K562 (cell line): ENCODE results near the gene RDH5. TPM values are rescaled to one million over a fixed set of nuclear protein-coding genes. Genes with fewer than 3 reads are reported as not detected.

Experiments
- ERF ChIP-seq: fragments of 450-650 bp; formaldehyde crosslinking; IDR thresholded peaks from 2 replicates; pipeline ENCODE4 v1.4.0; 2020; ENCODE audit warnings: mild to moderate bottlenecking, mixed read lengths
- FOXM1 ChIP-seq, 2 experiments: fragments of 450-650 bp in 1 of 2; sonication (generic) in 1 of 2; formaldehyde crosslinking in 1 of 2; IDR thresholded peaks; 2 replicates each; pipeline versions ENCODE4 v1.6.1 to v1.9.0; 2017 to 2022; ENCODE audit warnings: low read depth in 2 of 2, mild to moderate bottlenecking in 2 of 2, missing genetic modification reagents in 1 of 2, moderate library complexity in 1 of 2
- GTF2E2 ChIP-seq: fragments of 200-800 bp; sonication (Bioruptor generic); IDR thresholded peaks from 2 replicates; pipeline ENCODE4 v1.6.1; 2016; ENCODE audit warnings: missing genetic modification characterization, missing compliant biosample characterization
- HINFP ChIP-seq: fragments of 450-650 bp; conservative IDR thresholded peaks from 2 replicates; pipeline ENCODE4 v1.6.1; 2016; ENCODE audit warnings: missing genetic modification characterization, low read depth, mild to moderate bottlenecking, control low read depth, missing compliant biosample characterization
- HMGXB4 ChIP-seq: sonication (generic); formaldehyde crosslinking; IDR thresholded peaks from 2 replicates; pipeline ENCODE4 v1.8.1; 2023; ENCODE audit warnings: mild to moderate bottlenecking, missing genetic modification reagents
- HNRNPK ChIP-seq: fragments of 200-400 bp; formaldehyde crosslinking; IDR thresholded peaks from one replicate; pipeline ENCODE4 v1.6.1; 2018; ENCODE audit warnings: mild to moderate bottlenecking, low read depth, low read length; ENCODE audit not compliant: poor library complexity, severe bottlenecking
- KLF6 ChIP-seq: fragments of 250-450 bp; sonication (Bioruptor Pico); IDR thresholded peaks from 2 replicates; pipeline ENCODE4 v1.4.0; 2020; ENCODE audit warnings: mild to moderate bottlenecking, moderate library complexity, borderline replicate concordance
- LARP7 ChIP-seq: fragments of 450-650 bp; IDR thresholded peaks from 2 replicates; pipeline ENCODE4 v1.6.1; 2016
- NR4A1 ChIP-seq, 2 experiments: fragments of 250-450 bp in 1 of 2; fragments of 450-650 bp in 1 of 2; sonication (Bioruptor Pico) in 1 of 2; IDR thresholded peaks; 2 replicates each; pipeline versions ENCODE4 v1.4.0 to v1.6.1; 2016 to 2020; ENCODE audit warnings: mild to moderate bottlenecking in 2 of 2, missing compliant biosample characterization in 1 of 2, missing genetic modification characterization in 1 of 2, moderate library complexity in 1 of 2
- POLR3G ChIP-seq: IDR thresholded peaks from 2 replicates; pipeline ENCODE4 v1.6.1; 2011; ENCODE audit not compliant: insufficient read length, insufficient replicate concordance; ENCODE audit errors: extremely low read depth
- PREB ChIP-seq: sonication (generic); formaldehyde crosslinking; IDR thresholded peaks from 2 replicates; pipeline ENCODE4 v1.8.1; 2023; ENCODE audit warnings: mild to moderate bottlenecking, missing genetic modification reagents
- PRPF4 ChIP-seq: fragments of 200-400 bp; formaldehyde crosslinking; IDR thresholded peaks from one replicate; pipeline ENCODE4 v1.6.1; 2017; ENCODE audit warnings: low read length, low read depth, mild to moderate bottlenecking; ENCODE audit not compliant: insufficient read depth, poor library complexity, severe bottlenecking
- RFX5 ChIP-seq: IDR thresholded peaks from 2 replicates; pipeline ENCODE4 v1.6.1; 2011; ENCODE audit warnings: low read depth, mild to moderate bottlenecking, improper control_type of control experiment, low read length
- RUNX1 ChIP-seq: sonication (generic); IDR thresholded peaks from 2 replicates; pipeline ENCODE4 v1.6.1; 2016; ENCODE audit warnings: antibody characterized with exemption, low read depth
- SNIP1 ChIP-seq: fragments of 450-650 bp; IDR thresholded peaks from 2 replicates; pipeline ENCODE4 v1.7.1; 2017; ENCODE audit warnings: low read depth, mild to moderate bottlenecking
- ZC3H11A ChIP-seq: IDR thresholded peaks from 2 replicates; pipeline ENCODE4 v1.6.1; 2012; ENCODE audit warnings: low read depth, low read length, improper control_type of control experiment
- ZNF3 ChIP-seq: fragments of 250-450 bp; sonication (Bioruptor Pico); IDR thresholded peaks from 2 replicates; pipeline ENCODE4 v1.5.0; 2021; ENCODE audit warnings: mild to moderate bottlenecking, moderate library complexity
- ZNF644 ChIP-seq: fragments of 200-800 bp; sonication (Bioruptor generic); IDR thresholded peaks from 2 replicates; pipeline ENCODE4 v1.6.1; 2016; ENCODE audit warnings: low read depth, missing genetic modification characterization, missing compliant biosample characterization
- ZSCAN29 ChIP-seq: fragments of 450-650 bp; IDR thresholded peaks from 2 replicates; pipeline ENCODE4 v1.6.1; 2017
- polyA plus RNA-seq, 8 experiments: library from polyadenylated mRNA; depleted of rRNA in 4 of 8; stranded (reverse) in 5 of 8; unstranded in 3 of 8; fragments of >200 nt; fragmentation: Nextera tagmentation in 2 of 8; fragmentation: Illumina TruSeq in 1 of 8; extraction: Ambion mirVana in 2 of 8; extraction: Trizol in 1 of 8; gene quantifications; 2 replicates each; pipeline versions ENCODE4 v1.2.1 to v1.2.3, GENCODE V29; 2011 to 2014; ENCODE audit warnings: inconsistent platforms in 1 of 8, missing spikeins in 1 of 8
- total RNA-seq, 7 experiments: library from RNA; depleted of rRNA in 6 of 7; stranded (reverse); fragments of >200 nt in 6 of 7; fragmentation: Illumina TruSeq in 2 of 7; extraction: Trizol in 2 of 7; gene quantifications; 2 replicates each; pipeline versions ENCODE4 v1.2.1 to v1.2.3, GENCODE V29; 2011 to 2021; ENCODE audit warnings: low replicate concordance in 1 of 7
- TF ChIP-seq, protein P1 (sequence below): fragments of 250-450 bp; sonication (Bioruptor Pico); IDR thresholded peaks from 2 replicates; pipeline ENCODE4 v1.8.0; 2021; ENCODE audit warnings: mild to moderate bottlenecking, moderate library complexity

Gene RDH5
- total and polyA plus RNA-seq, 9 of the 15 experiments (the other 6 are each of a cell fraction or from before 2014, with no cell fraction given) = 0.28 to 2.0 (median 1.1) TPM; not detected in 1

- TF ChIP-seq SNIP1 (no peak), GTF2E2 (tag) (no peak; the same call in 1 of the 2 replicates), PRPF4 (no peak), HINFP (no peak), ZNF3 (no peak), ZNF644 (tag) (no peak), ERF (peak; percentile 45; the same call in 1 of the 2 replicates), POLR3G (no peak), HMGXB4 (no peak), ZSCAN29 (no peak), KLF6 (CRISPR knock-in tag) (peak; percentile 39; the same call in 1 of the 2 replicates), HNRNPK (peak; percentile 94), ZC3H11A (no peak), RUNX1 (no peak), LARP7 (0 out of 2 replicates have a peak, but pooled peaks have one; percentile 33), RFX5 (no peak), PREB (peak; percentile 66; the same call in 1 of the 2 replicates), FOXM1 (IDR thresholded peaks at IDR 0.05; ENCODE audit: low read depth) (no peak), FOXM1 (CRISPR knock-in tag; IDR thresholded peaks at IDR 0.05; ENCODE audit: low read depth) (no peak), NR4A1 (CRISPR knock-in tag; IDR thresholded peaks at IDR 0.05) (0 out of 2 replicates have a peak, but pooled peaks have one; percentile 13), NR4A1 (tag; IDR thresholded peaks at IDR 0.05) (no peak)
- TF ChIP-seq, protein P1, sequence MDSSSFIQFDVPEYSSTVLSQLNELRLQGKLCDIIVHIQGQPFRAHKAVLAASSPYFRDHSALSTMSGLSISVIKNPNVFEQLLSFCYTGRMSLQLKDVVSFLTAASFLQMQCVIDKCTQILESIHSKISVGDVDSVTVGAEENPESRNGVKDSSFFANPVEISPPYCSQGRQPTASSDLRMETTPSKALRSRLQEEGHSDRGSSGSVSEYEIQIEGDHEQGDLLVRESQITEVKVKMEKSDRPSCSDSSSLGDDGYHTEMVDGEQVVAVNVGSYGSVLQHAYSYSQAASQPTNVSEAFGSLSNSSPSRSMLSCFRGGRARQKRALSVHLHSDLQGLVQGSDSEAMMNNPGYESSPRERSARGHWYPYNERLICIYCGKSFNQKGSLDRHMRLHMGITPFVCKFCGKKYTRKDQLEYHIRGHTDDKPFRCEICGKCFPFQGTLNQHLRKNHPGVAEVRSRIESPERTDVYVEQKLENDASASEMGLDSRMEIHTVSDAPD = no peak
These were observed 9.0 kb downstream of the RDH5 start, which contains the start of gene CD63 (continued) for GRCh38 chr12:55728939-55729818.
